GM18873 (cell line): ENCODE results near the gene SNTG2.

Experiments
- ATAC-seq: cut with Tn5 transposase; IDR thresholded peaks from one replicate; pipeline ENCODE4 v1.9.1; 2021; ENCODE audit warnings: mild to moderate bottlenecking, moderate library complexity, moderate number of reproducible peaks; ENCODE audit not compliant: unreplicated experiment, low FRiP score

The SNTG2 gene

DNA sequence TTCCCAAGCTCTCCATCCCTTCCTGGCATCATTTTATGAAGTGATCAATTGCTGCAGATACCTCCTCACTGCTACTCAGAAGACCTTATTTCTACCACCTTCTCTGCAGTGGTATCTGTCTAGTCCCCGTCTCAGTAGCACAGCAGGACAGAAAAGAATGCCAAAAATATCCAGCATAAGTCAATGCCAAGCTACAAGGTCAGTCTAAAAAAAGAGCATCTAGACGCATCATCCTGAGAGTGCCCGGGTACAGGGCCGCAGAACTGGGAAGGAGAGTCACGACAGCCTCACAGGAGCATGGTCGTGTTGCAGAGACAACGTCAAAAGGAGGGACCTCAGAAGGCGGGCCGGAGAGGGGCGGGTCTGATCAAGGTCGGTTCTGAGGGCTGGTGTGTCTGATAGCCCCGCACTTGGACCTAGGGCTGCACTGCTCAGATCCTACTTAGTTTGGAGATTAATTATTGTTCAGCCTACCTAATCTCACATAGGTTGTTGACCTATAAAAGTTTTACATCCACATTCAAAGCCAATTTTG, 24.3 kb upstream of the SNTG2 start:
- ATAC-seq = no peak

DNA sequence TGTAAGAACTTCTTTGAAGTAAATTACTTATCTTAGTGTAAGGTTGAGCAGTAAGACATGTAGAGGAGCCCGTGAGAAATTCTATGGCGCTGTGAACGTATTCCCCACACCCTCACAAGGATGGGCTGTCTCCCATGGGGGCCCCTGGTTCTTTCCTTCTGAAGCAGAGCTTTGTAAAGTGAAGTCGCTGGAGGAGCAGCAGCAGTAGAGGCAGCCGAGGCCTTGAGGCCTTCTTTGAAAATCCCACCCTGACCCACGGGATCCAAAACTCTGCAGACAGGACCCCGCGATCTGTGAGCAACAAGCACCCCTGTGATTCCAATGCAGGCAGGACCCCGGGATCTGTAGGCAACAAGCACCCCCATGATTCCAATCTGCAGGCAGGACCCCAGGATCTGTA, 23.8 kb upstream of the SNTG2 start:
- ATAC-seq = no peak

DNA sequence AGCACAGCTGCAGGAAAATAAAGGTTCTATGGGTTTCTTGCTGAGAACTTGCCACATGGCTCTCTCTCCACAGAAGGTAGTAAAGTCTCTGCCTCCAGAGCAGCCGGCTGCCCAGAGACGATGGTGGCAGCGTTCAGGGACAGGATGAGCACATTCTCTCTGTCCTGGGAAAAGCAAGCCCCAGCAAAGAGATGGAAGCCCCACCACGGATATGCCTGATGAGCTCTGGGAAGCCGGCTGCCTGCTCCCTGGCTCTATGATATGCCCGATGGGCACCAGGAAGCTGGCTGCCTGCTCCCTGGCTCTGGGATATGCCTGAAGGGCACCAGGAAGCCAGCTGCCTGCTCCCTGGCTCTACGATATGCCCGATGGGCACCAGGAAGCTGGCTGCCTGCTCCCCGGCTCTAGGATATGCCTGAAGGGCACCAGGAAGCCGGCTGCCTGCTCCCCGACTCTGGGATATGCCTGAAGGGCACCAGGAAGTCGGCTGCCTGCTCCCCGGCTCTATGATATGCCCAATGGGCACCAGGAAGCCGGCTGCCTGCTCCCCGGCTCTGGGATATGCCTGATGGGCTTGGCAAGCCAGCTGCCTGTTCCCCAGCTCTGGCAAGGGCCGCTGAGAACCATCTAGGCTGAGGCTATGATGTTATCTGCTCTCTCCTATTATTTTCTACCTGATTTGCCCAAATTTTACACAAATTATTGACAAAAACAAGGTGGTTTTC, 21.5 kb upstream of the SNTG2 start:
- ATAC-seq = no peak

DNA sequence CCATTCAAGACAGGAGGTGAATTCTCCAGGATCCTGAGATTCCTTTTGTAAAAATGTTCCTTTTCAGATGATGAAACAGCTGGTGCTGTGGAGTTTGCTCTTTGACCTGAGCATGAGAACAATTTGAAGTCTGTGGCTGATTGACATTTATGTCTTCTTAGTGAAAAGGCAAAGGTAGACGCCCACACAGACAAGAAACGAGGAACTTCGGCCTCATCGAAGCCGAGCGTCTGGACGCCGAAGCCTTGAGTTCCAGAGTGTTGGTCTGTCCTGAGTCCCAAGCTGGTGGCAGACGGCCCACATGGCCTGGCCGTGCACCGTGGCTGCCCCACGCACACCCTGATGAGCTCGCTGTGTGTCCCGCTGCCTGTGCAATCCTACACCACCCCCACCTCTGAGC, 20.7 kb upstream of the SNTG2 start:
- ATAC-seq = no peak

DNA sequence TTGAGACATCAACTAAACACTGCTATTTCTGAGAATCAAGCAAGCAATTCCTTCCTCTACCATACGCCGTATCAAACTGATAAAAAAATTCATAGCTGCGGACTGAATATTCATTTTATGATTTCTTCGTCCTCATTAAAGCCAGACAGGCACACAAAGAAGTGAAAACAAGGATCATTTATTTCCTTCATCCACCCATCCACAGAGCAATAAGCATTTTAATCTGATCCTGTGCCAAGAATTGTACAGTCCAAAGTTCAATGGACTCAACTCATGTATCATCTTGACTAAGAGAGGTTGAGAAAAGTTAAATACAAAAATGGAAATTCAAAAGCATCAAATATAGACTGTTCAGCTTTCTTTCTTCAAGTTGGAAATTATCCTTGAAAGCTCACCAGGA, 19.7 kb upstream of the SNTG2 start:
- no peak for ATAC-seq

DNA sequence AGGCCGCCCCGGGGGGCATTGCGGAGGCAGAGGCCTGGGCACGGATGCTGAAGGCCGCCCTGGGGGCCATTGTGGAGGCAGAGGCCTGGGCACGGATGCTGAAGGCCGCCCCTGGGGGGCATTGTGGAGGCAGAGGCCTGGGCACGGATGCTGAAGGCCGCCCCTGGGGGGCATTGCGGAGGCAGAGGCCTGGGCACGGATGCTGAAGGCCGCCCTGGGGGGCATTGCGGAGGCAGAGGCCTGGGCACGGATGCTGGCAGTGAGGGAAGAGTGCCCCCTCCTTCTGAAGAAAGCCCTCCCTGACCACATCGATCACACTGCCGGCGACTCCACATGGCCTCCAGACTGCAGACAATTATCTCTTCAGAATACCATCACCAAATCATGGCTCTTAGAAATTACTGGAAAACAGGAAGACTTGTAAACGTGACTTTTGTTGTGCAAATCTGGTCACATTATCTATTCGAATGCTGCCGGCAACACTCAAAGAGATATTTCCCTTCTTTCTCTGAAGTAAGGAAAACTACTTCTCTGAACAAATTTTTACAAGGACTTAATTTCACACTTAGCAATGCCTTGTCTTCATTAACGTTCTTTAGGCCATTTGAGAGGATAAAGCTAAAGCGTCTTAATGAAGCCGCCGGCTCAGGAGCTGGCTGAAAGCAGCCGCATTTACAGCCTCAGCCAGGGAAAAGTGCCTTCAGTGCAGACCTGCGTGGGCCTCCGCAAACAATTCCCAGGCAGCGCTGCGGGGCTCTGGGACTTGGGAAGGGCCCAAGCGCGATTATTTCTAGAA, 18.1 kb upstream of the SNTG2 start:
- ATAC-seq = no peak

DNA sequence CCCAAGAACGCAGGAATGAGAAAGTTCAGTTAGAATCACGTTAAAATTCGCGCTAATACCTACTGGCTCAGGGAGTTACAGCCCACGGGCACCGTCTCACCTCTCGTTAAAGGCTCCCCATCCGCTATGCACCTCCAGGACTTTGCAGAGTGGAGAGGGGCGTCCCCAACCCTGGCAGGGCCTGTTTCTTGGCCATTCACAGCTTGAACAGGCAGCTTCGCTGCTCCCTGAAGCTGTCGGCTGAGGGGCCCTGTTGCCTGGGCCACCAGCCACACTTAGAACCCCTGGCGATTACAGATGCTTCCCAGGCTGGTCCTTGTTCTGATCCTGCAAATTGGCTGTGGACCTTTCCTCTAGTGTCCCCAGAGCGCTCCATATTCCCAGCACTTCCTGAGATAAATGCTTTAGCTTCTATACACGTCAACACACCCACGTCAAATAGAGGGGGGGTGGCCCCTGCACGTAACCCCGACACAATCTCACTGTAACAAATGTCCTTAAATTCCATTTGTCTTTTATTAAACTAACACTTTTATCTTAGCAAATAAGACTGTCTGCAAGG, 16.8 kb upstream of the SNTG2 start:
- ATAC-seq = no peak

DNA sequence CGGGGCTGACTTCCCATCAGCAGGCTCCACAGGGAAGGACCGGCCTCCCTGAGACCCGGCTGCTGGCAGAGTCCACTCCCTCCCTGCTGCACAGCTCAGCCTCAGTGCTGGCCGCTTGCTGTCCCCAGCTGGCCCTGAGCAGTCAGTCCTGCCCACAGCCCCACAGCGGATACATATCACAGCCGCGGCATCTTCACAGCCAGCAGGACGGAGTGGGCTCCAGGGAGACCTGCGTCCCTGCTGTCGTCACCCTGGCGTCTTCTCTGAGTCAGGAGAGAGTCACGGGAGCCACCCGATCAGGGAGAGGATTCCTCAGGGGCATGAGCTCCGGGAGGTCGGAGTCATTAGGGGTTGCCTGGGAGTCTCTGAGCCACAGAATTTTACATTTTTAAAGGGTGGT, 13.1 kb upstream of the SNTG2 start:
- ATAC-seq = no peak

DNA sequence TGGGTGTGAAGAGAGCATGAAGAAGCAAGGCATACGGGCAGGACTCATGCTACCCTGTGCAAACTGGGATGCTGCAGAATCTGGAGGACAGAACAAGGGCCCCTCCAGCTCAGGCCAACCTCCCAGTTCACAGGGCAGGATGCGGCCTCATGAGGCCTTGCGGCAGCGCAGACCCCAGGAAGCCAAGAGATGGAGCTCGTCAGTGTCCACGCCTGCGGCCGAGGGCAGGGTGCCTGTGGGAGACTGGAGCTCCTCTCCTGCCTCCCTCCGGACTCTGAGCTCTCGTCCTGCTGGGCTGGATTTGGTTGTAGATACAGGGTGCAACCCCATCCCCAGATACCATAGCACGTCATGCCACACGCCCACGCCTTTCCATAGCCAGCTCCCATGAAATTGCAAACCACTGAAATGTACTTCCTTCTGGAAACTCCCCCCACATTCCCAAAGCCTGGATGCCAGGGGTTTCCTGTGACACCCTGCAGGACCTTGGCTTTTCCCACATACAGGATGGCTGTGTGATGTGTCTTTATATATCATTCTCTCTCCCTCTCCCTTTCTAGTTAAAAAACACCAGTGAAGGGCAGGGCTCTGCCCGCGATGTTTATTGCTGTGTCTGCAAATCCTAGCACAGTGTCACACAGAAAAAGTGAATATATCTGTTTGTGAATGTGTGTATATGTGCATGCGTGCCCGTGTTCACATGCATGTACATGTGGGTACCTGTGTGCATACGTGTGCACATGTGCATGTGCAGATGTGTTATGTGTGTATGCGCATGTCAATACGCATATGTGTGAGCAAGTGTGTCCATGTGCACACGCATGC, 12.3 kb upstream of the SNTG2 start:
- no peak for ATAC-seq

DNA sequence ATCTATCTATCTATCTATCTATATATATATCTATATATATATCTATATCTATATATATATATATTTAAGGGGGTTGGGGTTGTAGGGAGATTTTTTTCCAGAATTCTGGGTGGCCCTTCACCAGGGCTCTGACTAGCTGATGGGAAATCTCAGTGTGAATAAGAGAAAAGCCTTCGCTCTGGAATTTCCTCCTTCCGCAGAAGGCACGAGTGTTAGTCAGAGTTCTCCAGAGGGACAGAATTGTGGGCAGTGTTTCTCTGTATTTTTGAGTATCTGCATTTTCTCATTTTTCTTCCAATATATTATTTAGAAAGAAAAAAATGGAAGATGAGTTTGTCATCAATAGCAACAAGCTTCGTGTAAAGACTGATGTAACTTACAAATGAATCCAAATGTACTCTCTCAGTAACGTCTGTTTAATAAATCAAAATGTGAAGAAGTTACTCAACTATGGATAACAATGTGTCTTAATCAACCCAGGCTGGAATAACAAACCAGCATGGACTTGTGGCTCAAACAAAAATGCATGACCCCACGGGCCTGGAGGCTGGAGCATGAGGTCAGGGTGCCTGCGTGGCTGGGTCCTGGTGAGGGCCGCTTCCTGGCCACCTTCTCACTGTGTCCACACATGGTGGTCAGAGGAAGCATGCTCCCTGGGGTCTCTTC, 10.6 kb upstream of the SNTG2 start:
- no peak for ATAC-seq

DNA sequence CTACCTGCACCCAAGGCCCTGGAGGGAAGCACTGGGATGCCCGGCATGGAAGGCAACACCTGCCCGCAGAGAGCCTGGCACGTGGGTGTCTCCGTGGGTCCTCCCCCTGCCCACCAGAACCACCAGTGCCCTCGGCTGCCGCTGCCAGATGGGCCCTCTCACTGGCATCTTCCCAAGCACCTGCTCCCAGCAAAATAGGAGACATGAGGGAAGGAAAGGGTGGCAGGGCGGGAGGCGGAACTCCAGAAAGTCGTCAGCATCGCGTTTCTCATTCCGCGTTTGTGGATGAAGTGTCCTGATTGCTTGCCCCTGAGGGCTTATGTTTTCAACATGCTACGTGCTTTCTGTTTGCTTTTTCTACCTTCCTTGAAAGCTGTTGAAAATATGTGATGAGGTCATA, 8.8 kb upstream of the SNTG2 start:
- no peak for ATAC-seq

DNA sequence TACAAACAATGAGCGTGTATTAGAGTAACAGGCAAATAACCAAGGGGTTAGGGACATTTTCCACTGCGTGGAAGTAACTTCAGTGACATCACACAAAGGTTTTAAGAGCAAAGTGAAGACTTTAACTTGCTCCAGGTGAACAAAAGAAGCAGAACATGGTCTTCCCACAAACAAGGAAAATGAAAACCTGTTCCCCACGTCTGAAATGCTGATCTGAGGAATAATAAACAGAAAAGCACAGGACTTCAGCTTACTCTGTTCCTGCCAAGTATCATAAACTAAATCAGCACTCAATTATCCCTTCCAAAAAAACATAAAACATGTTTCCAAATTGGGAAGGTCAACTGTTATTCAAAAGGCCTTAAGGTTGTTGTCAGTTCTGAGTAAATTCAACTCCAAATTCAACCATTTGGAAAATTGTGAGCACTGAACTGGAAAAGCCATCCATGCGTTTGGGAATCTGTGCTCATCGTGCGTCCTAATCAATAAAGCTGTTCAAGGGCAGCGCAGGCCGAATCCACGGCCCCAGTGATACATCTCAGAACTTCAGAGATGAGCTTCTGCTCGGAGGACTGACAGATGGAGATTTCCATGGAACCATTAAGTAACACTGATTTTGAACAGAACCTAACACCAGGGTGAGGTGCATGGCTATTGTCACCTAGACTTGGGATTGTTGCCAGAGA, 7.7 kb upstream of the SNTG2 start:
- no peak for ATAC-seq

DNA sequence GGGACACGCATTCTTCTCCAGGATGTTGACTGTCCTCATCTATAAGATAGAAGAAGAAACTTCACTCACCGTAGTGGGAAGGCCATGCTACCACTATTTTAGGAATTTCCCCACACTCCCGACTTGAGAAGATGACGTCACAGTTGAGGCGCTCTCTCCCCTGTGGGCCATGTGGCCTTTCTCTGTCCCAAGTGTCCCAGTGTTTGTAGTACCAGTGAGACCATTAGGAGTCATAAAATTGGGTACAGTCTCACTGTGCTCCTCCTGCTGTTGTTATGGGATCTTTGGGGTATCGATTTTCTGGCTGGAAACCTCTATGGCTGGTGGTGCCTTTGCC, 7.2 kb upstream of the SNTG2 start:
- no peak for ATAC-seq

DNA sequence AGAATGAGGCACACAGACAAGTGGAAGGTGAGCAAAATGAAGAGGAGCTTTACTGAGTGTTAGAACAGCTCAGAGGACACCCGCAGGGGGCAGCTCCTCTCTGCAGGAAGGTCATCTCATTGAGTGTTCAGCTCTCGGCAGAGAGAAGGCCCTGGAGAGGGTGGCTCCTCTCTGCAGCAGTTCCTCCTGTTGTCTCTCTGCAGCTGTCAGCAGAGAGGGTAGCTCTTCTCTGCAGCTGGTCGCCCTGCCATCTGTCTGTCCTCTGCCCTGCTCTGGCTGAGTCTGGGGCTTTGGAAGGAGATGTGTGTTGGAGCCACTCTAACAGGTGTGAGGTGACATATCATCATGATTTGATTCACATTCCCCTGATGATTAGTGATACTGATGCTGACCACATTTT, 6.8 kb upstream of the SNTG2 start:
- no peak for ATAC-seq

DNA sequence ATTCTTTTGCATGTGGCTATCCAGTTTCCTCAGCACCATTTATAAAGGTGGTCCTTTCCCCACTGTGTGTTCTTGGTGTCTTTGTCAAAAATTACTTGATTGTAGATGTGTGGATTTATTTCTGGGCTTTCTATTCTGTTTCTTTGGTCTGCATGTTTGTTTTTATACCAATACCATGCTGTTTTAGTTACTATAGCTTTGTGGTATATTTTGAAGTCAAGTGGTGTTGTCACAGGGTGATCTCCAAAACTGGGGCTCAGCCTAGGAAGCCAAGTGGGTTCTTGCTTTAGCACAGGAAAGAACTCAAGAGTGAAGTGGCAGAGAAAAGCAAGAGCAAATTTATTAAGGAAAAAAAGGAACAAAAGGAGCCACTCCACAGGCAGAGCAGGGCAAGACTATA, 6.0 kb upstream of the SNTG2 start:
- ATAC-seq = no peak

DNA sequence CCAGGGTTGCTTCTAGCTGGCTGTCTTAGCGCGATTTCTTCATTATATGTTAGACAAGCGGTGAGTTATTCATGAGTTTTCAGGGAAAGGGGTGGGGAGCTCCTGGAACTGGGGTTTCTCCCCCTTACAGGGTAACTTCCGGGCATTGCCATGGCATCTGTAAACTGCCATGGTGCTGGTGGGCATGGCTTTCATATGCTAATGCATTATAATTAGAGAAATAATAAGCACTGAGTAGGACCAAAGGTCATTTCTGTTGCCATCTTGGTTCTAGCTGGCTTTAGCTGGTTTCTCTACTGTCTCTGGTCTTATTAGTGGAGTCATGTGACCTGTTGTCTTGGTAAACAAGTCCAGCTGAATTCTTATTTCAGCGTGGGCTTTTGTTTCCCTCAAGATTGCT, 5.5 kb upstream of the SNTG2 start:
- ATAC-seq = no peak

DNA sequence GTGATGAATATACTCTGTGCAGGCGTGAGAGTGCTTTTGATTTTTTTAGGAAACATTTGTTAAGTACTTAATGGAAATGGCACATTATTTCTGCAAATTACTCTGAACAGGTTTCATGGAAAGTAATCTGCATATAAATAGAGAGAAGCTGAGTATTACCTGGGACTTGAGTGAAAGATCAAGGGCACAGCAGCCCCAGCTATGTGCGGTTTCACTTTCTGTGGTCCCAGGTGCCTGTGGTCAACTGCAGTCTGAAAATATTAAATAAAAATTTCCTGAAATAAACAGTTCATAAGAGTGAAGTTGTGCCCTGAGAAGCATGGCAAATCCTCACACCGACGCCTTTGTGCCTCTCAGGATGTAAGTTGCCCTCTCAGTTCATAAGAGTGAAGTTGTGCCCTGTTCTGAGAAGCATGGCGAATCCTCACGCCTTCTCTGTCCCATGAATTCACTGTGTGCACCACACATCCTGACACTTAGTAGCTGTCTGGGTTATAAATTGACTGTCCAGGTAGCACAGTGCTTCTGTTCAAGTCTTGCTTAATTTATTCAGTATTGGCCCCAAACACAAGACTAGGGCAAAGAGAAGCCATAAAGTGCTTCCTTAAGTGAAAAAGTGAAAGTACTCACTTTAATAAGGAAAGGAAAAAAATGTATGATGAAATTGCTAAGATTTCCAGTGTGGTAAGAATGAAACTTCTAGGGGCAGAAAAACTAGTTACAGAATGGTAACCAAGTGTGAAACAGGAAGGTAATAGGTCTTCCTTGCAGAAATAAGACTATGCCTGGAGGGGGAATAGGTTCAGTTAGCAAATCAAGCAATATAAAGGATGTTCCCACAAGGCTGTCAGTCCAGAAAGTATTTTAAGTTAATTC, 4.3 kb upstream of the SNTG2 start:
- ATAC-seq = peak; percentile 49

DNA sequence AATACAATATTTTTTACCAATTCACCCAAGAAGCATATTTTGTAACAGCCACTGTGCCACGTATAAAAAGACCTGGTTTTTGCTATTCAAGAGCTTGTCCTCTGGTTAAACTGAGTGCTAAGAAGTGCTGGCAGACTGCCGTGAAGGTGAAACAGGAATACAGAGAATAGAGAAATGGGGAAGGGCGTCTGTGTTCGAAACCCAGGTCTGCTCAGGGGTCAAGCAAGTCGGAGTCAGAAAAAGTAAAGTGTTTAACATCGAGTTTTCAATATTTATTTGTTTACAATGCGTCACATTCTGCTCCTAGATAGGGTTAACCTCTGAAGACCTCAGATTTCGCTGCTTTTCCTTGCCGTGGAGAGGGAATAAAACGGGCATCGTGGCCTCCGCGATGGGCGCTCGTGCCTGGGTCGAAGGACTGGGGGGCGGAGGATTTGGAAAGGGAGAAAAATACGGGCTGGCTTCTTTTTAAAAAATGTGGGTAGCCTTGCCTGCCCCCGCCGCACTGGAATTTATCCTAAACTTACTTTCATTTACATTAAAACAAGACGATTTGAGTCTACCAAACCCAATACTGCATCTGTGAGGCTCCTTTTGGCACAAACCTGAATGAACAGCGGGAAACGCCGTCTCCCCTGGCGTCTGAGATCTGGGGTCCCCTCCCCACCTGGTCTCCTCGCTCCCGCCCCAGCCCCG, 1.1 kb upstream of the SNTG2 start:
- no peak for ATAC-seq
